HG03521 (cell line): Measurements from ENCODE around the gene CTNNBL1.

Experiments
- ATAC-seq: cut with Tn5 transposase; IDR thresholded peaks from one replicate; pipeline ENCODE4 v1.9.1; 2021; ENCODE audit warnings: mild to moderate bottlenecking, moderate library complexity; ENCODE audit not compliant: unreplicated experiment

CTNNBL1 gene

DNA sequence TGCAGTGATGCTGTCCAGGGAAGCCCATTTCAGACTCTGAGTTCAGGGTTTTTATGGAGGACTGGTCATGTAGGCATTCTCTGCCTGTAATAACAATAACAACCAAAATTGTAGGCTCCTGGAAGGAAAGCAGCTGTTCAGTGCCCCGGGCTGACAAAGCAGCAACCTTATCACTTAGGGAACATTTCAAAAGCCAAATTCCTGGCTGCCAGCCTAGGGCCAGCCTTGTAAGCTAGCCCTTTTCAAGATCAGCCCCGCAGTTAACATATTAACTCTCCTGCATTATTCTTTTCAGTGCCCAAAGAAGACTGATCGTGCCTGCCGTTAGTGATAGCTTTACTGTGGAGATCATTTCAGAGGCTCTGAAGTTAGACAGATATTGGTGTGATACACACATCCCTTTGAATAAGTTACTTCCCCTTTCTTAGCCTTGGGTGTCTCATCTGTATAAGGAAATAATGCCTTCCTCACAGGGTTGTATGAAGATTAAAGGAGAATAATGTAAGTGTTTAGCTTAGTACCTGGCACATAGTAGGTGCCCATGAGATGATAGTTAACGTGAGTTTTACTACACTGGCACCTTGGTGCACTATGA, 44.1 kb downstream of the CTNNBL1 start:
- ATAC-seq, result no peak

- no peak for ATAC-seq
Observed at GRCh38 chr20:37741055-37741454, 47.2 kb downstream of the CTNNBL1 start.

DNA sequence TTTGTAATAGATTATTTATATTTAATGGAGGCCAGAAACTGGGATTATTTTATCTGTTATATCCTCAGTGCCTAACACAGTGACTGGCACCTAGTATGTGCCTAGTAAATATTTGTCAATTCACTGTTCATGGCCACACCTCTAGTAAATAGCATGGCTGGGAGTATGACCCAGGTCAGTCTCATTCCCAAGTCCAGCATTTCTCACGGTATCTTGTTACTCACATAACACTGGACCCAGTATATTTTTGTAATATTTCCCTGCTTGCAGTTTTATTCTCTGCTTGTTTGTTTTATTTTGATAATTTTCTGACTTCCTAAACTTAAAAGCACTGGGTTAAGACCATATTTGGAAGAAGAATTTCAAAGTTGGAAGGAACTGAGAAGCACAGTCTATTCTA, 47.7 kb downstream of the CTNNBL1 start:
- ATAC-seq, result no peak

GRCh38 chr20:37742131-37742530, 48.3 kb downstream of the CTNNBL1 start:
- ATAC-seq, result no peak

GRCh38 chr20:37744347-37744746, 50.5 kb downstream of the CTNNBL1 start:
- no peak for ATAC-seq

DNA sequence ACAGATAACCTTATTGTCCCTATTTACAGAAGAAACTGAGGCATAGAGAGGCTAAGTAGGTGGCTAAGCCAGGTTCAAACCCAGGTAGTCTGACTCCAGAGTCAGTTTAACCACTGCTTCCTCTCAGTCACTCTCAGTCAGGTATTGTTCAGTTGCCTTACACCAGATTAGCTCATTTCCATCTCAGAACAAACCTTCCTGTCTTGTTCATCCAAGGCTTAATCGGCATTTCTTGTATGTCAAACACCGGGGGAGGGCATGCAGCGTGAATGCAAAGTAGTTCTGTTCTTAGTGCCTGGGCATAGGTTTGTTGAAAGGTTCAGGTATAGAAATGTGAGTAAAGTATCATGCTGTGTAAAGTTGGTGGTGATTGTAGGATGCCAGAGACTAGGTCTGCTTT, 51.7 kb downstream of the CTNNBL1 start:
- no peak for ATAC-seq

DNA sequence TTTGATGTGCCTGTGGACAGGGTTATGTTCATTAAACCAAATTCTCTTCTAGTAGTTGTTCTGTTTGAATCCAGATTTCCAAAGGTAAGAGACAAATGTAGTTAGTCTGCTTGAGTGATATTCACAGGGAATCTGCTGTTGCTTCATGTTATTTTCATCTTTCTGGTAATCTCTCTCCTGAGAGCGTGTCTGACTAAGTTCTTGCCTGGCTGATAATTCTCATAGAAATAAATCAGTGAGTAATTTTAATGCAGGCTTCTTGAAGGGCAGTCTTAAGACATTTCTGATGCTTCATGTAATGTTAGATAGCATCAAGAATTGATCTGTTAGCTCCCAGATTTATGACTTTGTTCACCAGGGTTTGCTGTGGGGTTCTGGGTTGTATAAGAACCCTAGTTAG, 54.2 kb downstream of the CTNNBL1 start:
- no peak for ATAC-seq

GRCh38 chr20:37749218-37749617, 55.4 kb downstream of the CTNNBL1 start:
- ATAC-seq, result no peak

- ATAC-seq, result no peak
Observed at GRCh38 chr20:37749620-37750403, 56.0 kb downstream of the CTNNBL1 start.

DNA sequence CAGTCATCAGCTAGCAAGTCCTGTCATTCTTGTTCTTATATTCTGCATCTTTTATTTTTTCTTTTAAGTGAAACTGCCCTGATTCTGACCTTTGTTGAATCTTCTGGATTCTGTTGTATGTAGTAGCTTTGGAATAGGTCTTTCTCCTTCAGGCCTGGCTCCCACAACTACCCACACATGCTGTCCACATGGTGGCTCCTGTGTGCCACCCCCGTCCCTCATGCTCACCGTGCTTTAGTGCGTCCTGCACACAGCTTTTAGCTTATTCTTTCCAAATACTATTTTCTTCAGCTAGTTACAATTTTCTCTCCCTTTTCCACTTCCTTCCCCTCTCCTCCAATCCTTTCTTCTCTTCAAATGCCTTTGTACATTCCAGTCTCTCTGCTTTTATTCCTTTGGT, 61.8 kb downstream of the CTNNBL1 start:
- no peak for ATAC-seq

- ATAC-seq, result no peak
Observed at GRCh38 chr20:37756234-37756633, 62.4 kb downstream of the CTNNBL1 start.

- no peak for ATAC-seq
Observed at GRCh38 chr20:37757550-37757949, 63.7 kb downstream of the CTNNBL1 start.

DNA sequence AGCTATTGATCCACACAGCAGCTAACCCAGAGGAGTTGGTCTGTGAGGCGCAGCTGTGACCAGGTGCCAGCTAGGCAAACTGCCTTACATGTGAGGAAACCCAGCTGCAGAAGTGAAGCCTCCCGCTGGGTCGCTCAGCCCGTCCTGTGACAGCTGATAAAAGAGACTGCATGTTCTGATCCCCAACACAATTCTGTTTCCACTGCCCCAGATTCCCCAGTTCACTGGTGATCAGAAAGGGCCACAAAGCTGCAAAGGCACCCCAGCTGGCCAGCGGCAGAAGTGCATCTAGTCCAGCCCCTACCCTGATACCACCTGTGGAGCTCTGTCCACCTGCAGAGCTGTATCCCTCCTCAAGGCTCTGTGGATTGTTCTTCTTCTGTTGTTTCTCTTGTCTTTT, 64.5 kb downstream of the CTNNBL1 start:
- no peak for ATAC-seq

- ATAC-seq, result no peak
Observed at GRCh38 chr20:37759052-37759553, 65.3 kb downstream of the CTNNBL1 start.

GRCh38 chr20:37759761-37760209, 66.0 kb downstream of the CTNNBL1 start:
- no peak for ATAC-seq

GRCh38 chr20:37760322-37760721, 66.5 kb downstream of the CTNNBL1 start:
- ATAC-seq, result no peak

DNA sequence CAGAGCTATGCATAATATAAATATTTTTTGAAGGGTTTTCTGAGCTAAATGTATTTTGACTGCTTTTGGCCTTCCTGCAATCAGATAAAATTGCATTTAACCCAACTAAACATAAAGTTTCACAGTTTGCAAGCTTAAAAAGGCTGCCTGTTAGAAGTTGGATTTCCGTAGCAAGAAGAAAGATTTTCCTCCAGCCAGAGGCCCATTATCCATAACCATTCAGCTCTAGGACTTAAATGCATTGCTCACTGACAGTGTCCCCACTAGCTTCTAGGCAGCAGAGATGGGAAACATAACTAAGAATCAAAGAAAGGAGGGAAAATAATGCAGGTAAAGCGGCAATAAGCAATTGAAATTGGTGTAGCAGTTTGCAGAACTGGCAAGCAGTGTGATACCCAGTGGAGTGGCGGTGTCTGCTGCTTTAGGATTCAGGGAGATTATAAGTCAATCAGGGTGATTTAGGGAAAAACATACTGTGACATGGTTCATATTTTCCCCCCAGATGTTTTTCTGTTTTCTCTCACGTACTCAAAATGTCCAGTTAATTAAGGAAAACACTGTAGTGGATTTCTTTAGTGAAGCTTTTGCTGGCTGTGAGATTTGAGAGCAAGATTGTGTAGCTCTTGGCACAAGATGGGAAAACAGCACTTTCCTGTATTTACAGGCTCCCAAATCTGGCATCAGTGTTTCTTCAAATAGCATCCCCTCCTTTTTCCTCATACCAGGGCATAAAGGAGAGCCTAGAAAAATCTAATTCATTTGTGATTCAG, 69.1 kb downstream of the CTNNBL1 start:
- ATAC-seq, result no peak

- ATAC-seq, result no peak
Observed at GRCh38 chr20:37764333-37764935, 70.6 kb downstream of the CTNNBL1 start.

- no peak for ATAC-seq
Observed at GRCh38 chr20:37770908-37771307, 77.1 kb downstream of the CTNNBL1 start.

- no peak for ATAC-seq
Observed at GRCh38 chr20:37773291-37773826, 79.5 kb downstream of the CTNNBL1 start.

DNA sequence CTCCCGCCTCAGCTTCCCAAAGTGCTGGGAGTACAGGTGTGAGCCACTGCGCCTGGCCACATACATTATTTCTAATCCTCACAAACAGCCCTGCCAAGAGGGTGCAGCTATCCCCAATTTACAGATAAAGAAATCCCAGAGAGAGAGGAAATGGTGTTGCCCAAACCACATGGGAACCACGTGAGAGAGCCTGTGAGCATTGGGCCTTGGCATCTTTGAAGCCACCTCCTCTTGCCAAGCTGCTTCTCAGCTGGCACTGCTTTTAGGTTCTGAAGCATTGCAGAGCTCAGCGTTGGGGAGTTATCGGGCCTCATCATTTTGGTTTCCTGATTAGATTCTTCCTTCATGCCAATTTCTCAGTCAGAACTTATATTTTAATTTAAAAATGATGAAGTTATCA, 80.3 kb downstream of the CTNNBL1 start:
- ATAC-seq, result no peak
